ENCODE data around the gene SEC61A2.

The SEC61A2 gene

DNA sequence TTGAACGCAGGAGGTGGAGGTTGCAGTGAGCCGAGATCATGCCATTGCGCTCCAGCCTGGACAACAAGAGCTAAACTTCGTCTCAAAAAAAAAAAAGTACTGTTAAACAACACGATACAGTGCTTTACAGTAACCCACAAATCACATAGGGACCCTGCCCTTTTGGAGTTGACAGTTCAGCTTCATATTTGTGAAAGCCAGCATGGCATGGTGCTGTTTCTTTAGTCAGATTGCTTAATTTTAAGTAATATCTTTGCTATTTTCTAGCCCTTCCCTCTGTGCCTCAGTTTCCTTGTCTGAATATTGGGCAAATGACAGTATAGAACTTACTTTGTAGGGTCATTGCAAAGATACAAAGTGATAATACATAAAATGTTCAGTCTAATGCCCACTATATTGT, 71.4 kb downstream of the SEC61A2 start:
- no peak for DNase-seq

DNA sequence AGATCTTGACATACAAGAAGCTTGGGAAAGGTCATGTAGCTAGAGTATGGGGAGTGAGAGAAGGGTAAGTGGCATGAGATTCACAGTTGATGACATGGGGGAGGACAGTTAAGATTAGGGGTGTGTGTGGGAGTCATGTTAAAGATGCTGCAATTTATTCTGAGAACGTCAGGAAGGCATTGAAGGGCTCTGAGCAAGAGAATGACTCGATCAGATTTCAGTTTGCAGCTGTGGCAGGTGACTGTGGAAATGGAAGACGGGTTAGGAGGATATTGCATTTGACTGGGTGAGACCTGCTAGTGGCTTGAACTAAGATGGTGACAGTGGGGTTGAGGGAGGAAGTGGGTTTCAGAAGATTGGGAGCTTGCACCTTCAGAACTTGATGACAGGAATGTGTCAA, 72.1 kb downstream of the SEC61A2 start:
- no peak for DNase-seq

DNA sequence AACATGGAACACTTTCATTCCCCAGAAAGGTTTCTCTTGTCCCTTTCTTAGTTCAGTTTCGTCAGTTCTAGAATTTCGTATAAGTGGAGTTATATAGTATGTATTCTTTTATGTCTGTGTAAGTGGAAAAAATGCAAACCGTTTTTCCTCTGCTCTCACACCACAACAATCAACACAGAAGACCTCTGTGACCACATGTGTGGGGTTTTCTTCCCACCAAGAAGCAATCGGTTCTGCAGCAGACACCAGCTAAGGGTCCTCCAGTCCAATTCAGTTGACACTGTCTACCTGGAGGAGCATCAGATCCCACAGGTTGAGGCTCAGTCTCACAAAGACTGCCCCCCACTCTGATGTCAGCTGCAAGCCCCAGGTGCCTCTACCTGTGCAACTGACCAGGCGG, 72.7 kb downstream of the SEC61A2 start:
- DNase-seq = no peak

DNA sequence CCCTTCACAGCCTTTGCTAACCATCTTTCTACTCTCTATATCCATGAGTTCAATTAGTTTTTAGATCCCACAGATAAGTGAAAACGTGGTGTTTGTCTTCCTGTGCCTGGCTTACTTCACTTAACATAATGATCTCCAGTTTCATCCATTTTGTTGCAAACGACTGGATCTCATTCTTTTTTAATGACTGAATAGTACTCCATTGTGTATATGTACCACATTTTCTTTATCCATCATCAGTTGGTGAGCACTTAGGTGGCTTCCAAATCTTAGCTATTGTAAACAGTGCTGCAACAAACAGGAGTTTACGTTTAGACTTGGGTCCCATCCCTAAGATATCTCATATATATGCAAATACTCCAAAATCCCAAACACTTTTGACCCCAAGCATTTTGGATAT, 75.6 kb downstream of the SEC61A2 start:
- DNase-seq = no peak

DNA sequence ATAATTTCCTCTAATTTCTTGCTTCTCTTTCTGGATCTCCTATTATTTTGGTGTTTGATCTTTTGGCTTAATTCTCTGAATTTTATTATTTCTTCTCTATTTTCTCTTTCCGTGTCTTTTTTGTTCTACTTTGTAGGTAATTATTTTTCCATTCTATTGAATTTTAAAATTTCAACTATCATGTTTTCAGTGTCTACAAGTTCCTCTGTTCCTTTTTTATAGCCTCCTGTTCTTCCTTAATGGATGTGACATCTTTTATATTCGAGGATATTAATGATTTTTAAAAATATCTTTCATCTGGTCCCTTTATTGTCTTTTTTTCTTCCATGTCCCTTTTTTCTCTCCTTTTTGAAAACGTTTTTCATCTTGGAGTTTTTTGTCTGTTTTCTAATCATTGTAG, 77.6 kb downstream of the SEC61A2 start:
- DNase-seq = no peak

DNA sequence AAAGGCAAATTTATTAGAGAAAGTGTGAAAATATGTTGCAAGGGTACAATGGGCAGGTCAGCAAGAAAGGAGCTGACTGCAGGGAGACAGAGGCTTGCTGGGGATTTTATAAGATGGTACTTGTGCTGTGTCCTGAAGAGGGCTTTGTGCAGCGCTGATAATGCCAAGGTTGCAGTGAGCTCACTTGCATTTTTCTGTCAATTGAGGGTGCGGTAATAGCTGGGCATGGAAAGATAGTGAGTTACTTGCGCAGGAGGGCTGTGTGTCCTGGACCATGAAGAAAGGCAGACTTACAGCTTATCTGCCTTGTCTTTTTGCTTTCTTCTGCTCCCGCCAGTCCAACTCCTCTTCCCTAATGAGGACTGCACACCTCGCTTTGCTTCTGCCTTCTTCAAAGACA, 79.0 kb downstream of the SEC61A2 start:
- DNase-seq = no peak

DNA sequence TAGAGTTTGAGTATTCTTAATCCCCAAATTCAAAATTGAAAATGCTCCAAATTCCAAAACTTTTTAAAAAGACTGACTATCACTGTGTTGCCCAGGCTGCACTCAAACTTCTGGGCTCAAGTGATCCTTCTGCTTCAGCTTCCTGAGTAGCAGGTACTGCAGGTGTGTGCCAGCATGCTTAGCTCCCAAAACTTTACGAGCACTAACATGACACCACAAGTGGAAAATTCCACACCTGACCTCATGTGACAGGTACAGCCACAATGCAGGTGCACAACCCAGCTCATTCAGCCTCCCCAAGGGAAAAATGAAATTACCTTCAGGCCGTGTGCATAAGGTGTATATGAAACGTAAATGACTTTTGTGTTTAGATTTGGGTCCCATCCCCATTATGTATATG, 83.0 kb downstream of the SEC61A2 start:
- DNase-seq = no peak

DNA sequence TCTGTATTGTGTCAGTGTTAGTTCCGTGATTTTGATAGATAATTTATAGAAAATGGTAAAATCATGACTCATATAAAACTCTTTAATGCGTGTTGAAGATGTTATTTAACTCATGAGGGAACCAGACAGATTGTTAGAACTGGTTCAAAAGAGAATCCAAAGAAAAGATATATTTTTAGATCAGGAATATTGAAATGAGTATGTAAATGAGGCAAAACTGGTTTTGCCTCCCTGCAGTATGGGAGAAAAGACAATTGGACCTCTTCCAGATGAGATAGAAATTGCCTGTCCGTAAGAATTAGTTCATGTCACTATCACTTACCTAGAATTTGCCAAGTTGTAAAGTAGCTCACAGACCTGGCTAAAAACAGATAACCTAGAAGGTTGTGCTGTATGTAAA, 84.1 kb downstream of the SEC61A2 start:
- no peak for DNase-seq

DNA sequence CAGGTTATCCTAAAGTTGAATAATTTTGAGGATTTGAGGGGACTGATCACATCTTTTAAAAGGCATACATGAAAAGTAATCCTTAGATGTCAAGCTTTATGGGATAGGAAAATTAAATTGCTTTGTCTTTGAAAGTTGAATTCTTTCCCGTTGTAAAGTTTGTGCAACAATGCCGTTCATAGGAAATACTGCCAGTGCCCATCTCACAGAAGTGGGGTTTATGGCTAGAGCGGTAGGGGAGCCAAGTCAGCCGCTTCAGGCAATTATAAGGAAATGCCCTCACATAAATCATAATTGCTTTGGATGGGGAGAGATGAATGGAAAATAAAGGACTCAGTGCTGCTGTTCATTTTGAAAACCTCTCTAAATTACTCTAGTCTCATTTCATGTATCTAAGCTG, 84.6 kb downstream of the SEC61A2 start:
- no peak for DNase-seq

DNA sequence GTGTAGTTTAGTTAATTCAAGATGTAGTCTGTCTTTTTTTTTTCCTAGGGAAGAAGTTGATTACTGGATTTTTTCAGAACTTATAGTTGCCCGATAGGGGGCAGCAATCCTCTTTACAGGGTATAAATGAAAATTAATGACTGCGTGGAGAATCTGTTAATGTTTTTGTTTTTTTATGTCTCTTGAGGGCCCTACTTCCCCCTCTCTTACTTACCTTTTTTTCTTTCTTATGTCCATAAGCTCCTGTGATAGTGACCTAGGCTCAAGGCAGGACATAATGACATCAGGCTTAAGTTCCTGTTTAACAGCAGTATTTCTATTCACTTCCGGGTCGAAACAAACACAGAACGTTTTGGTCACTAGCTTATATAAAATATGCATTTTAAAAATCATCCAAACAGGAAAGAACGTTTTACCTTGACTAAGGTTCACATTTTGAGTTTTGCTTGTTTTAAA, 85.3 kb downstream of the SEC61A2 start:
- no peak for DNase-seq

Measured in activated T-cell treated with anti-CD3 and anti-CD28 coated beads, Interleukin-2, amount 50 U/mL, for 1 hour (primary cell).